Activated B cell treated with CpG ODN at 0.5 μM for 24 hours (primary cell): ENCODE data around the gene ENGASE. TPM values are rescaled to one million over a fixed set of nuclear protein-coding genes. Genes with fewer than 3 reads are reported as not detected.

Experiments
- ATAC-seq: fragments of 200-7000 bp; cut with Tn5 transposase; one replicate; pipeline ENCODE4 v1.10.0; 2021; ENCODE audit warnings: low read depth, mild to moderate bottlenecking, moderate library complexity
- CTCF ChIA-PET: fragments of 350-600 bp; sonication (Branson Sonifier 250); formaldehyde crosslinking; loops from one replicate; lab custom pipeline; 2021; ENCODE audit warnings: antibody characterized with exemption; lab: Charles Lee
- POLR2A ChIA-PET: fragments of 350-600 bp; sonication (Branson Sonifier 250); formaldehyde crosslinking; loops from one replicate; lab custom pipeline; 2021; ENCODE audit warnings: antibody characterized with exemption; lab: Charles Lee
- DNase-seq: peaks from one replicate; pipeline ENCODE4 v3.0.0; 2022
- H3K27ac Mint-ChIP-seq: one replicate; pipeline ENCODE4 v1.8.0; 2020; ENCODE audit warnings: mixed read lengths
- H3K27me3 Mint-ChIP-seq: one replicate; pipeline ENCODE4 v1.8.0; 2021; ENCODE audit warnings: mixed read lengths
- H3K36me3 Mint-ChIP-seq: one replicate; pipeline ENCODE4 v1.8.0; 2021; ENCODE audit warnings: low read depth, mixed read lengths
- H3K4me1 Mint-ChIP-seq: one replicate; pipeline ENCODE4 v1.8.0; 2021; ENCODE audit warnings: mixed read lengths
- H3K4me3 Mint-ChIP-seq: one replicate; pipeline ENCODE4 v1.8.0; 2020; ENCODE audit warnings: mild to moderate bottlenecking, mixed read lengths
- H3K9me3 Mint-ChIP-seq: one replicate; pipeline ENCODE4 v1.8.0; 2020; ENCODE audit warnings: mixed read lengths
- CTCF ChIP-seq: fragments of 200-600 bp; IDR thresholded peaks from one replicate; pipeline ENCODE4 v1.8.0; 2022; ENCODE audit warnings: antibody characterized with exemption, mild to moderate bottlenecking
- intact Hi-C: fragments of 100-400 bp; cut with micrococcal nuclease; formaldehyde crosslinking; loops from one replicate; pipeline ENCODE4 v1.15.1; 2024
- total RNA-seq: library from RNA; stranded (reverse); gene quantifications from 2 replicates; pipeline ENCODE4 v1.2.3, GENCODE V29; 2022

The ENGASE gene
- total RNA-seq, 1 donor from 2014 or later, result 60.1 TPM

- Mint-ChIP-seq H3K27ac (no peak overlapping the region), H3K36me3 (no peaks in the 10 kb centered on the region), H3K27me3 (peaks cover 28% of the 10 kb centered on the region), H3K9me3 (no peaks in the 10 kb centered on the region), H3K4me3 (no peak overlapping the region), H3K4me1 (peaks cover 5% of the 10 kb centered on the region)
- ATAC-seq, result no peak
- TF ChIP-seq CTCF, result no peak
- ChIA-PET CTCF (no interaction called here), POLR2A (no interaction called here)
- DNase-seq, result no peak
- intact Hi-C loops, result no loop called here
These were observed 27.6 kb downstream of the ENGASE start for GRCh38 chr17:79102214-79102613.

GRCh38 chr17:79104898-79105600 is 30.4 kb downstream of the ENGASE start:
- no peaks in the 10 kb centered on the region for H3K36me3 Mint-ChIP-seq
- no peak for DNase-seq
- ATAC-seq, result peak; percentile 60
- H3K9me3 Mint-ChIP-seq, result no peaks in the 10 kb centered on the region
- intact Hi-C loops, result no loop called here
- TF ChIP-seq CTCF, result no peak
- H3K27ac Mint-ChIP-seq, result no peak overlapping the region
- no peak overlapping the region for H3K4me3 Mint-ChIP-seq
- POLR2A ChIA-PET, result no interaction called here
- H3K27me3 Mint-ChIP-seq, result peaks cover 9% of the 10 kb centered on the region
- H3K4me1 Mint-ChIP-seq, result no peaks in the 10 kb centered on the region
- CTCF ChIA-PET, result interaction anchor here (1.0 kb wide), 2 partner anchors 286 to 287 kb away, joined by 3 to 4 read pairs; no protein-coding TSS in a partner anchor

- POLR2A ChIA-PET, result no interaction called here
- TF ChIP-seq CTCF, result no peak
- no peak overlapping the region for H3K27ac Mint-ChIP-seq
- DNase-seq (no peak), ATAC-seq (no peak)
- H3K36me3 Mint-ChIP-seq, result no peaks in the 10 kb centered on the region
- no peaks in the 10 kb centered on the region for H3K4me1 Mint-ChIP-seq
- CTCF ChIA-PET, result no interaction called here
- intact Hi-C loops, result no loop called here
- no peaks in the 10 kb centered on the region for H3K9me3 Mint-ChIP-seq
- H3K27me3 Mint-ChIP-seq, result peaks cover 8% of the 10 kb centered on the region
- no peak overlapping the region for H3K4me3 Mint-ChIP-seq
These were observed 31.3 kb downstream of the ENGASE start for GRCh38 chr17:79105937-79106336.

- no peak for ATAC-seq
- Mint-ChIP-seq H3K9me3 (no peaks in the 10 kb centered on the region), H3K4me3 (no peak overlapping the region), H3K27me3 (peaks cover 9% of the 10 kb centered on the region), H3K36me3 (no peaks in the 10 kb centered on the region), H3K27ac (no peak overlapping the region), H3K4me1 (no peaks in the 10 kb centered on the region)
- ChIA-PET CTCF (no interaction called here), POLR2A (no interaction called here)
- intact Hi-C loops, result no loop called here
- no peak for TF ChIP-seq CTCF
- no peak for DNase-seq
These were observed 32.3 kb downstream of the ENGASE start for GRCh38 chr17:79106958-79107357.

- H3K27ac Mint-ChIP-seq, result no peak overlapping the region
- ATAC-seq (no peak), DNase-seq (no peak)
- no peak for TF ChIP-seq CTCF
- H3K27me3 Mint-ChIP-seq, result peaks cover 9% of the 10 kb centered on the region
- H3K9me3 Mint-ChIP-seq, result no peaks in the 10 kb centered on the region
- H3K36me3 Mint-ChIP-seq, result no peaks in the 10 kb centered on the region
- POLR2A ChIA-PET, result no interaction called here
- intact Hi-C loops, result no loop called here
- no peaks in the 10 kb centered on the region for H3K4me1 Mint-ChIP-seq
- CTCF ChIA-PET, result no interaction called here
- H3K4me3 Mint-ChIP-seq, result no peak overlapping the region
These were observed 33.0 kb downstream of the ENGASE start for GRCh38 chr17:79107499-79108231.
